Dendritic cell treated with granulocyte-macrophage colony-stimulating factor and Interleukin-4, amounts not matched to agents 40 ng/mL and 50 ng/mL, for 4 days (primary cell): ENCODE measurements around the gene GUCY1A2.

Source experiments
- H3K27ac Mint-ChIP-seq: one replicate; pipeline ENCODE4 v1.8.0; 2022; ENCODE audit warnings: mild to moderate bottlenecking, mixed read lengths
- H3K27me3 Mint-ChIP-seq: one replicate; pipeline ENCODE4 v1.8.0; 2022; ENCODE audit warnings: mild to moderate bottlenecking, mixed read lengths
- H3K36me3 Mint-ChIP-seq: one replicate; pipeline ENCODE4 v1.8.0; 2022; ENCODE audit warnings: low read depth, mixed read lengths
- H3K4me1 Mint-ChIP-seq: one replicate; pipeline ENCODE4 v1.8.0; 2022; ENCODE audit warnings: low read depth, mixed read lengths
- H3K4me3 Mint-ChIP-seq: one replicate; pipeline ENCODE4 v1.8.0; 2022; ENCODE audit warnings: mild to moderate bottlenecking, moderate library complexity, mixed read lengths
- H3K9me3 Mint-ChIP-seq: one replicate; pipeline ENCODE4 v1.8.0; 2022; ENCODE audit warnings: mixed read lengths
- intact Hi-C: fragments of 100-400 bp; cut with micrococcal nuclease; formaldehyde crosslinking; loops from one replicate; pipeline ENCODE4 v1.15.0; 2022

The GUCY1A2 gene

GRCh38 chr11:107017433-107018218, 650 bp downstream of the GUCY1A2 start:
- Mint-ChIP-seq H3K9me3 (no peaks in the 10 kb centered on the region), H3K4me3 (no peak overlapping the region), H3K4me1 (no peaks in the 10 kb centered on the region), H3K27me3 (peaks cover 37% of the 10 kb centered on the region), H3K27ac (no peak overlapping the region), H3K36me3 (no peaks in the 10 kb centered on the region)
- intact Hi-C loops, result no loop called here

DNA sequence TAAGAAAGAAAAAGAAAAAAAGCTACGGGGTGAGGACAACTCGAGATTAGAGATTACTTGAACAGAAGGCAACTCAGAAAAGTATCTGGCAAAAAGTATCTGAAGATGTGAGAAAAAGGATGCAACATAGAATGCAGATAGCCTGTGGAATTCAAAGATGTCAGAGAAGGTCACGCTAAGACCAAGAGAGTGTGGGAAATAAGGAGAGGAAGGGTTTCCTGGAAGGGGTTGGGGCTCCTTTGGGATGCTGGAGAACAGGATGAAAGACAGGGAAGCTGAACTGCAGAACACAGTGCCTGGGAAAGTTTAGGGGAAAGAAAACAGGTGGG, 1.2 kb downstream of the GUCY1A2 start:
- Mint-ChIP-seq H3K27ac (no peak overlapping the region), H3K27me3 (peaks cover 36% of the 10 kb centered on the region), H3K4me3 (no peak overlapping the region), H3K36me3 (no peaks in the 10 kb centered on the region), H3K4me1 (no peaks in the 10 kb centered on the region), H3K9me3 (no peaks in the 10 kb centered on the region)
- intact Hi-C loops, result no loop called here

GRCh38 chr11:107014871-107015270, 3.4 kb downstream of the GUCY1A2 start:
- intact Hi-C loops, result no loop called here
- Mint-ChIP-seq H3K9me3 (no peaks in the 10 kb centered on the region), H3K27me3 (peaks cover 32% of the 10 kb centered on the region), H3K4me3 (no peak overlapping the region), H3K27ac (no peak overlapping the region), H3K36me3 (no peaks in the 10 kb centered on the region), H3K4me1 (no peaks in the 10 kb centered on the region)

GRCh38 chr11:107011977-107012376, 6.3 kb downstream of the GUCY1A2 start:
- H3K4me3 Mint-ChIP-seq, result no peak overlapping the region
- no peaks in the 10 kb centered on the region for H3K4me1 Mint-ChIP-seq
- intact Hi-C loops, result no loop called here
- no peaks in the 10 kb centered on the region for H3K36me3 Mint-ChIP-seq
- H3K27ac Mint-ChIP-seq, result no peak overlapping the region
- no peaks in the 10 kb centered on the region for H3K9me3 Mint-ChIP-seq
- peaks cover 9% of the 10 kb centered on the region for H3K27me3 Mint-ChIP-seq

DNA sequence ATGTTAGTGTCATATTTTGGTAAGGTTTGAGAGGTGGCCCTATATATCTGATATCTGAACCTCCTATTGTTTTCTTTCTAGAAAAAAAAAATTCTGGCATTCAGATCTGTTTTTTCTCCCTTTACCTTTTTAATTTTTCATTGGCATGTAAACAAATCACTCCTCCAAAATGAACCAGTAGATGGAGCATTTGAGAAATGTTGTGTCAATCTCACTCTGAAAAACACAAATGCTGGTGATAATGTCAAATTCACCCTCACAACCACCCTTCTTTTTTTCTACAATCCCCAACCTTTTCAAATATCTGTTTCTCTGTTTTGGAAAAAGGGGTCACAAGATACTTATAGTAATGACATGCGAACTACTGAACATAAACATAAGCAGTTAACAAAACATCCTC, 9.1 kb downstream of the GUCY1A2 start:
- no peak overlapping the region for H3K4me3 Mint-ChIP-seq
- no peaks in the 10 kb centered on the region for H3K27me3 Mint-ChIP-seq

DNA sequence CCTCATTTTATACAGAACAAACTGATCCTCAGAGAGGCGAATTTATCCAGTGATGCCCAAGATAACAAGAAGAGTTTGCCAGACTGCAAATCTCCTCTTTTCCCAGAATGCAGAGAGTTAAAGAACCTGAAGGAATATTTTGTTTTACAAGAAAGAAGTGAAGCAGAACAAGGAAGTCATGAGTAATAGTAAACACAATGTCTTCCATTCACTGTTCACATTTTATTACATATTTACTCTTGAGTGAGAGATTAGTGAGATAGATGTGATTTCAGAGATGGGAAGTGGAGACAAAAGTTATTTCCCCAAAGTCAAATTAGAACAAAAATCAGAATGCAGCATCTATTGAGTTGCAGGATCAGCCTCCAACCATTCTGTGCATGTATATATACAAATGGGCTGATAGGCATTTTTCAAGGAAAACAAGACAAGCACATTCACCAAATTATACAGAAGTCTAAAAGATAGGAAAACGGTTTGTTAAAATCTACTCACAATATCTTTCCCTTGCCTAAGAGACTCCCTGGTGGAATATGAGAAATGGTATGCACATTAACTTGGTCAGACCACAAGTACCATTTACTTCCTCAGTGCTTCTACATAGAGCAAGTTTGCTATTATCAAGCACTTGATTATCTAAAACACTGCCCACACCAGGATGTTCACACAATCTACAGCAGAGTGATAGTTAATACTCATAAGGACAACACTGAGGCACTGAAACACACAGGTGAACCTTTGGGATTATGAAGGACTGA, 12.0 kb downstream of the GUCY1A2 start:
- no peak overlapping the region for H3K27ac Mint-ChIP-seq
- H3K9me3 Mint-ChIP-seq, result no peaks in the 10 kb centered on the region
- H3K4me1 Mint-ChIP-seq, result no peaks in the 10 kb centered on the region
- no peaks in the 10 kb centered on the region for H3K36me3 Mint-ChIP-seq
- H3K4me3 Mint-ChIP-seq, result no peak overlapping the region
- intact Hi-C loops, result no loop called here
- no peaks in the 10 kb centered on the region for H3K27me3 Mint-ChIP-seq

More for the DNA sequence above, 9.1 kb downstream of the GUCY1A2 start:
- Mint-ChIP-seq H3K27ac (no peak overlapping the region), H3K9me3 (no peaks in the 10 kb centered on the region), H3K4me1 (no peaks in the 10 kb centered on the region), H3K36me3 (no peaks in the 10 kb centered on the region)
- intact Hi-C loops, result no loop called here

- no peaks in the 10 kb centered on the region for H3K4me1 Mint-ChIP-seq
- H3K4me3 Mint-ChIP-seq, result no peak overlapping the region
- no peaks in the 10 kb centered on the region for H3K27me3 Mint-ChIP-seq
- no peaks in the 10 kb centered on the region for H3K9me3 Mint-ChIP-seq
- intact Hi-C loops, result no loop called here
- H3K27ac Mint-ChIP-seq, result no peak overlapping the region
- H3K36me3 Mint-ChIP-seq, result no peaks in the 10 kb centered on the region
Measured at GRCh38 chr11:106999196-106999595, 19.1 kb downstream of the GUCY1A2 start.

DNA sequence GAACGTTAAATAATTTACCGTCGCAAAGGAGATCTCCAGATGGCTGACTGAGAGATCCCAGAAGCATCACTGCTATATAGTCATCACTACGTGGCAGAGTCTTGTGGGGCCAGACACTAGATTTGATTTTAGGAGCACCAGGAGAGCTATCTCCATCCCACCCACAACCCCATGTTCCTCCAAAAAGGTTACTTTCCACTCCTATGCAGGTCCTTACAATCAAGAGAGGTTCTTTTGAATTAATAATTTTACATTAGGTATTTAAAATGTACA, 19.4 kb downstream of the GUCY1A2 start:
- H3K27me3 Mint-ChIP-seq, result no peaks in the 10 kb centered on the region
- no peak overlapping the region for H3K4me3 Mint-ChIP-seq
- intact Hi-C loops, result no loop called here
- H3K9me3 Mint-ChIP-seq, result no peaks in the 10 kb centered on the region
- no peaks in the 10 kb centered on the region for H3K36me3 Mint-ChIP-seq
- no peak overlapping the region for H3K27ac Mint-ChIP-seq
- no peaks in the 10 kb centered on the region for H3K4me1 Mint-ChIP-seq

- Mint-ChIP-seq H3K27ac (no peak overlapping the region), H3K36me3 (no peaks in the 10 kb centered on the region), H3K9me3 (no peaks in the 10 kb centered on the region), H3K27me3 (no peaks in the 10 kb centered on the region), H3K4me1 (no peaks in the 10 kb centered on the region), H3K4me3 (no peak overlapping the region)
- intact Hi-C loops, result no loop called here
Measured at GRCh38 chr11:106998116-106998915, 20.0 kb downstream of the GUCY1A2 start.

GRCh38 chr11:106997227-106997626, 21.0 kb downstream of the GUCY1A2 start:
- H3K4me3 Mint-ChIP-seq, result no peak overlapping the region

GRCh38 chr11:106996691-106997090, 21.6 kb downstream of the GUCY1A2 start:
- intact Hi-C loops, result no loop called here
- Mint-ChIP-seq H3K36me3 (no peaks in the 10 kb centered on the region), H3K27ac (no peak overlapping the region), H3K4me1 (no peaks in the 10 kb centered on the region), H3K4me3 (no peak overlapping the region), H3K9me3 (no peaks in the 10 kb centered on the region), H3K27me3 (no peaks in the 10 kb centered on the region)

More at GRCh38 chr11:106997227-106997626, 21.0 kb downstream of the GUCY1A2 start:
- Mint-ChIP-seq H3K27me3 (no peaks in the 10 kb centered on the region), H3K36me3 (no peaks in the 10 kb centered on the region), H3K9me3 (no peaks in the 10 kb centered on the region), H3K4me1 (no peaks in the 10 kb centered on the region), H3K27ac (no peak overlapping the region)
- intact Hi-C loops, result no loop called here

DNA sequence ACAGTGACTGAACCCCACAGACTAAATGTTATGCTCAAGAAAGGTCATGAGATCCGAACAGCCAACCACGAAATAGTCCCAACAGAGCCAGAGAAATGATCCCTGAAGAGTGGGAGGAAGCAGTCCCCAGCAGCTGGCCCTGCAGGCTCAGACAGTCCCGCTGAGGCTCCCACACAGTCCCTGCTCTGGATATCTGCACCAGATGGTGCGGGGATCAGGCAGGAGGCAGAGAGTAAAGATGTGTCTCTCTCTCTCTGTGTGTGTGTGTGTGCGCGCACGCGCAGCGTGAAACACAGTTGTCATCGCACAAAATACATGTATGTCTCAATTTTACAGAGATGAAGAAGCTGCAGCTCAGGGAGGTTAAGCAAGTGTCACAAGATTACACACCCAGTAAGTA, 27.9 kb downstream of the GUCY1A2 start:
- H3K4me3 Mint-ChIP-seq, result no peak overlapping the region
- H3K27me3 Mint-ChIP-seq, result no peaks in the 10 kb centered on the region
- no peaks in the 10 kb centered on the region for H3K4me1 Mint-ChIP-seq
- H3K36me3 Mint-ChIP-seq, result no peaks in the 10 kb centered on the region
- H3K9me3 Mint-ChIP-seq, result no peaks in the 10 kb centered on the region
- intact Hi-C loops, result no loop called here
- no peak overlapping the region for H3K27ac Mint-ChIP-seq

DNA sequence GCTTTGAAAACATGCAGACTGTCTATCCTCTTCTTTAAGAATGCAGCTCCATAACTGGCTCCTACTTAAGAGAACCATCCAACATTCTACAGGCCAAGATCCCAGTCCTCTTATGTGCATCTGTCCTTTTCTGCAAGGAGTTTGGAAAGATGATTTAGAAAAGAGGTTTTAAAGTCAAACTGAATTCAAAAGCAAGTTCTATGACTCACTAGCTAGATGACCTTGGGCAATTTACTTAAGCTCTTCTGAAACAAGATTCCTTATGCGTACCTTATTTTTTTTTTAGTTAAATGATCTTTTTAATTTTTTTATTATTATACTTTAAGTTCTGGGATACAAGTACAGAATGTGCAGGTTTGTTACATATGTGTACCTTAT, 29.2 kb downstream of the GUCY1A2 start:
- intact Hi-C loops, result no loop called here
- Mint-ChIP-seq H3K9me3 (no peaks in the 10 kb centered on the region), H3K4me1 (no peaks in the 10 kb centered on the region), H3K36me3 (no peaks in the 10 kb centered on the region), H3K27ac (no peak overlapping the region), H3K27me3 (no peaks in the 10 kb centered on the region), H3K4me3 (no peak overlapping the region)
